Fibroblast of the aortic adventitia (primary cell): Measurements from ENCODE around the gene PIN1. TPM values are rescaled to one million over a fixed set of nuclear protein-coding genes. Genes with fewer than 3 reads are reported as not detected.
"Not testable (repeated sequence)": the region's sequence is repeated elsewhere in the genome, so short reads cannot be mapped to it uniquely, and the experiment has no call there.

Experiments
- DNase-seq: peaks from one replicate; pipeline ENCODE4 v3.0.0-alpha.2; 2010; ENCODE audit warnings: low read depth
- H3K4me3 ChIP-seq: 2 replicates; pipeline ENCODE4 v1.5.1; 2011; ENCODE audit warnings: low read depth, mild to moderate bottlenecking, control low read depth, low read length, moderate library complexity
- CTCF ChIP-seq: IDR thresholded peaks from 2 replicates; pipeline ENCODE4 v1.5.1; 2011; ENCODE audit warnings: mild to moderate bottlenecking, low read length, control low read depth, inconsistent platforms; ENCODE audit not compliant: insufficient read depth
- total RNA-seq: library from RNA; depleted of rRNA; stranded (reverse); fragments of >200 nt; gene quantifications from 2 replicates; pipeline ENCODE4 v1.2.3, GENCODE V29; 2012; ENCODE audit warnings: low replicate concordance

PIN1 gene
- total RNA-seq, 1 donor = 59.7 TPM

DNA sequence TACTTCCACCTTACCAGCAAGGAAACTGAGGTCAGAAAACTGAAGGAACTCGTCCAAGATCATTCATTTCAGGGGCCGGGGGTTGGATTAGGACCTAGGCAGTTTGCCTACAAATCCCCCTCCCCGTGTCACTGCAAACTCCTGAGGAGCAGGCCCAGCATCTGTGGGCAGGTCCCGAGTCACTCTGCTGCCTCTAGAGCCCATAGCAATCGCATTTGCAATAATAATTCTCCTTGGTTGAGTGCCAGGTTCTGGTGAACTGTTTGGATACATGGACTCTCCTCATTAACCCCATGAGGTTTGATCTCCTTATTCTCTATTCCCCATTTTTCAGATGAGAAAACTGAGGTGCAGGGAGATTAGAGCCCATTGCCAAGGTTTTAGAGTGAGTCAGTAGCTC is 903 bp downstream of the PIN1 start:
- peak; percentile 18 for TF ChIP-seq CTCF
- peak overlapping the region; percentile 92 for H3K4me3 ChIP-seq
- DNase-seq = peak; percentile 52

GRCh38 chr19:9838324-9838723 is 3.2 kb downstream of the PIN1 start:
- H3K4me3 ChIP-seq = no peak overlapping the region
- no peak for DNase-seq
- TF ChIP-seq CTCF = no peak

DNA sequence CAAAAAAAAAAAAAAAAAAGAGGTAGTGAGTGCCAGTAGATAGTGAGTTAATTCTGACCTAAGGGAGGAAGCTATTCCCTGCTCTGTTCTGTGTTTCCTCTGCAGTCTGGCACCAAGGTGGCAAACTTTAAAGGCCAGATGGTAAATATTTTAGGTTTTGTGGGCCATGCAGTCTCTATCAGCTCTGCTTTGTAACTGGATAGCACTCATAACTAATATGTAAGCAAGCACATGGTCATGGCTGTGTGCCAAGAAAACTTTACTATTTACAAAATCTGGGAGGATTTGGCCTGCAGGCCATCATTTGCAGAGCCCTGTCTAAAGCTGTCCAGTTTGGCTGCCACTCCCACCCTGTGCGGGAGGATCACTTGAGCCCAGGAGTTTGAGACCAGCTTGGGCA is 4.3 kb downstream of the PIN1 start:
- no peak for TF ChIP-seq CTCF
- H3K4me3 ChIP-seq = no peak overlapping the region
- no peak for DNase-seq

DNA sequence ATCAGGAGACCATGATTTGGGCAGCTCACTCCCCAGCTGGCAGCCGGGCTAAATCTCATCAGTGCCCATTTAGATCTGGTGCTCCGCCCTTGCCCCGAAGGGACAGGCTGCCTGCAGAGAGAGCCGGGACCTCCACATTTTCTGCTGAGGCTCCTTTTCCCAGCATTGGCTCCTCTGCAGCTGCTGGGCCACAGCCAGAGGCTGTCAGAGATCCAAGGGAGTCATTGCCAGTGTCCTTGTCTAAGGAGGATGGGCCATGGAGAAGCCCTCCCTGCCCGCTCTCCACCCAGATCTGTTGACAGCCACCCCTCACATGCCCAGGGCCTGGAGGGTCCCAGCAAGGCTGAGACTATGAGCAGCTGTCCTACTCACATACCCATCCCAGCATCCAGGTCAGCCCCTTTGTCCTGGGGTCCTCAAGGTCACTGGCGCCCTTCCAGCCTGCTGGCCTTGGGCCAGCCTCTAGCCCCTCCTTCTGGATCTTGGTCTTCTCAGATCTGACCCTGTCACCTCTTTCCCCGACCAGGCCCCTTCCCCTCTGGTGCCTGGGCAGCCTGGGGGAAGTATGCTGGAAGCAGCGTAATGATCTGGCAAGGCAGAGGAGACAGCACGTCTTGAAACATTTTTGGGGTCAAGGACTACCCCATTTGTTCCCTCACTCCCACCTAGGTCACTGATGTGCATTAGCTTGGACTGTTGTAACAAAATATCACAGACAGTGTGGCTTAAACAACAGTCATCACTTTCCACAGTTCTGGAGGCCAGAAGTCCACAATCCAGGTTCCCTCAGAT is 7.9 kb downstream of the PIN1 start:
- H3K4me3 ChIP-seq = no peak overlapping the region
- no peak for TF ChIP-seq CTCF
- DNase-seq = no peak

DNA sequence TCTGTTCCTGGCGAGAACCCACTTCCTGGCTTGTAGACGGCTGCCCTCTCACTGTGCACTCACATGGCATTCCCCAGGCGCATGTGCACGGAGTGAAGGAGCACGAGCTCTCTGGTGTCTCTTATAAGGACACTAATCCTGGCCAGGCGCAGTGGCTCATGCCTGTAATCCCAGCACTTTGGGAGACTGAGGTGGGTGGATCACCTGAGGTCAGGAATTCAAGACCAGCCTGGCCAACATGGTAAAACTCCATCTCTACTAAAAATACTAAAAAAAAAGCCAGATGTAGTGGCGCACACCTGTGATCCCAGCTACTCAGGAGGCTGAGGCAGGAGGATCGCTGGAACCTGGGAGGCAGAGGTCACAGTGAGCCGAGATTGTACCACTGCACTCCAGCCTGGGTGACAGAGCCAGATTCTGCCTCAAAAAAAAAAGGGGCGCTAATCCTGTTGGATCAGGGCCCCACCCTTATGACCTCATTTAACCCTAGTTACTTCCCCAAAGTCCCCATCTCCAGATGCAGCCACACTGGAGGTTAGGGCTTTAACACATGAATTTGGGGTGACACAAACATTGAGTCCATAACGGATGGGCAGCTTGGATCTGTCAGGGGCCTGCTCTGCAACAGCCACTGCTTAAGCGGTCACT is 8.6 kb downstream of the PIN1 start:
- not testable (repeated sequence) for DNase-seq, H3K4me3 ChIP-seq

- DNase-seq = peak; percentile 94
- no peak overlapping the region for H3K4me3 ChIP-seq
- peak; percentile 92 for TF ChIP-seq CTCF
Measured at GRCh38 chr19:9847087-9847671, 12.1 kb downstream of the PIN1 start.

- peak; percentile 30 for TF ChIP-seq CTCF
- H3K4me3 ChIP-seq = no peak overlapping the region
- no peak for DNase-seq
Measured at GRCh38 chr19:9848060-9848459, 12.9 kb downstream of the PIN1 start.
